GM12865 (cell line): ENCODE data around the gene PRDM11.

Experiments
- DNase-seq: peaks from one replicate; pipeline ENCODE4 v3.0.0; 2010; ENCODE audit warnings: low read depth
- H3K4me3 ChIP-seq: 2 replicates; pipeline ENCODE4 v1.5.1; 2011; ENCODE audit warnings: mild to moderate bottlenecking, low read depth, low read length, control low read depth
- CTCF ChIP-seq: IDR thresholded peaks from 2 replicates; pipeline ENCODE4 v1.5.1; 2011; ENCODE audit warnings: low read length, control low read depth, low read depth, inconsistent platforms; ENCODE audit not compliant: insufficient read depth; ENCODE audit errors: missing control alignments

The PRDM11 gene

GRCh38 chr11:45162916-45163879, 16.8 kb downstream of the PRDM11 start:
- H3K4me3 ChIP-seq: no peak overlapping the region
- TF ChIP-seq CTCF: no peak
- no peak for DNase-seq

- no peak for DNase-seq
- no peak overlapping the region for H3K4me3 ChIP-seq
- no peak for TF ChIP-seq CTCF
Measured at GRCh38 chr11:45163956-45164575, 17.6 kb downstream of the PRDM11 start.

- no peak overlapping the region for H3K4me3 ChIP-seq
- TF ChIP-seq CTCF: no peak
- DNase-seq: no peak
Measured at GRCh38 chr11:45165386-45165785, 18.9 kb downstream of the PRDM11 start.

GRCh38 chr11:45165806-45166603, 19.6 kb downstream of the PRDM11 start:
- H3K4me3 ChIP-seq: no peak overlapping the region
- no peak for TF ChIP-seq CTCF
- no peak for DNase-seq

GRCh38 chr11:45166604-45166897, 20.1 kb downstream of the PRDM11 start:
- TF ChIP-seq CTCF: no peak
- no peak overlapping the region for H3K4me3 ChIP-seq
- DNase-seq: no peak

- no peak for TF ChIP-seq CTCF
- no peak overlapping the region for H3K4me3 ChIP-seq
- no peak for DNase-seq
Measured at GRCh38 chr11:45167283-45167682, 20.8 kb downstream of the PRDM11 start.
